ENCODE measurements around the gene ALKBH2. TPM values are rescaled to one million over a fixed set of nuclear protein-coding genes. Genes with fewer than 3 reads are reported as not detected.

The ALKBH2 gene
- total RNA-seq (ENCODE audit: unreplicated experiment), result 16.4 TPM
- long read RNA-seq, transcript ALKBH2-202 (4 exons, 1,159 nt), result major isoform, 6 of 16 reads
- long read RNA-seq, partial matches to known transcripts, result 3 of 16 reads
- long read RNA-seq, other reads (novel, unspliced or antisense), result 2 of 16 reads

- Mint-ChIP-seq H3K4me1 (ENCODE audit: low read depth, unreplicated experiment) (peaks cover 6% of the 10 kb centered on the region), H3K36me3 (ENCODE audit: unreplicated experiment) (no peaks in the 10 kb centered on the region), H3K27me3 (ENCODE audit: unreplicated experiment) (peaks cover 2% of the 10 kb centered on the region), H3K27ac (ENCODE audit: unreplicated experiment) (no peak within 1 kb of the TSS), H3K4me3 (ENCODE audit: unreplicated experiment) (peak within 1 kb of the TSS; percentile 84), H3K9me3 (ENCODE audit: unreplicated experiment) (peaks cover 5% of the 10 kb centered on the region)
- peak; percentile 94 for DNase-seq
- TF ChIP-seq CTCF (IDR thresholded peaks at IDR 0.05; ENCODE audit: partially characterized antibody, unreplicated experiment), result peak; percentile 92
These were observed at the start of gene ALKBH2 for GRCh38 chr12:109093022-109093918. Gene ALKBH2 (minus strand): TSS chr12:109093472. CDS start chr12:109092786, 686 bp downstream.

GRCh38 chr12:109140560-109140959 lies 47.3 kb upstream of the ALKBH2 start:
- Mint-ChIP-seq H3K27ac (ENCODE audit: unreplicated experiment) (no peak overlapping the region), H3K4me1 (ENCODE audit: low read depth, unreplicated experiment) (no peaks in the 10 kb centered on the region), H3K4me3 (ENCODE audit: unreplicated experiment) (no peak overlapping the region), H3K27me3 (ENCODE audit: unreplicated experiment) (peaks cover 4% of the 10 kb centered on the region), H3K9me3 (ENCODE audit: unreplicated experiment) (peaks cover 2% of the 10 kb centered on the region), H3K36me3 (ENCODE audit: unreplicated experiment) (no peaks in the 10 kb centered on the region)
- no peak for DNase-seq
- no peak for TF ChIP-seq CTCF (IDR thresholded peaks at IDR 0.05; ENCODE audit: partially characterized antibody, unreplicated experiment)

- Mint-ChIP-seq H3K27me3 (ENCODE audit: unreplicated experiment) (peaks cover 4% of the 10 kb centered on the region), H3K9me3 (ENCODE audit: unreplicated experiment) (peaks cover 3% of the 10 kb centered on the region), H3K4me3 (ENCODE audit: unreplicated experiment) (no peak overlapping the region), H3K4me1 (ENCODE audit: low read depth, unreplicated experiment) (no peaks in the 10 kb centered on the region), H3K36me3 (ENCODE audit: unreplicated experiment) (no peaks in the 10 kb centered on the region), H3K27ac (ENCODE audit: unreplicated experiment) (no peak overlapping the region)
- TF ChIP-seq CTCF (IDR thresholded peaks at IDR 0.05; ENCODE audit: partially characterized antibody, unreplicated experiment), result no peak
- DNase-seq, result no peak
These were observed 46.5 kb upstream of the ALKBH2 start for GRCh38 chr12:109139791-109140190.

GRCh38 chr12:109139360-109139759 lies 46.1 kb upstream of the ALKBH2 start:
- Mint-ChIP-seq H3K27ac (ENCODE audit: unreplicated experiment) (no peak overlapping the region), H3K4me3 (ENCODE audit: unreplicated experiment) (no peak overlapping the region), H3K9me3 (ENCODE audit: unreplicated experiment) (peaks cover 3% of the 10 kb centered on the region), H3K4me1 (ENCODE audit: low read depth, unreplicated experiment) (no peaks in the 10 kb centered on the region), H3K27me3 (ENCODE audit: unreplicated experiment) (peaks cover 4% of the 10 kb centered on the region), H3K36me3 (ENCODE audit: unreplicated experiment) (no peaks in the 10 kb centered on the region)
- no peak for DNase-seq
- no peak for TF ChIP-seq CTCF (IDR thresholded peaks at IDR 0.05; ENCODE audit: partially characterized antibody, unreplicated experiment)

- no peak overlapping the region for H3K27ac Mint-ChIP-seq (ENCODE audit: unreplicated experiment)
- no peak overlapping the region for H3K4me3 Mint-ChIP-seq (ENCODE audit: unreplicated experiment)
- peaks cover 5% of the 10 kb centered on the region for H3K27me3 Mint-ChIP-seq (ENCODE audit: unreplicated experiment)
- no peaks in the 10 kb centered on the region for H3K4me1 Mint-ChIP-seq (ENCODE audit: low read depth, unreplicated experiment)
- H3K36me3 Mint-ChIP-seq (ENCODE audit: unreplicated experiment), result no peaks in the 10 kb centered on the region
- TF ChIP-seq CTCF (IDR thresholded peaks at IDR 0.05; ENCODE audit: partially characterized antibody, unreplicated experiment), result no peak
- H3K9me3 Mint-ChIP-seq (ENCODE audit: unreplicated experiment), result peaks cover 3% of the 10 kb centered on the region
- DNase-seq, result no peak
These were observed 43.8 kb upstream of the ALKBH2 start for GRCh38 chr12:109137055-109137454.
